Measurements from ENCODE around the gene PRR14L.
"Not testable (repeated sequence)": the region's sequence is repeated elsewhere in the genome, so short reads cannot be mapped to it uniquely, and the experiment has no call there.

PRR14L gene

DNA sequence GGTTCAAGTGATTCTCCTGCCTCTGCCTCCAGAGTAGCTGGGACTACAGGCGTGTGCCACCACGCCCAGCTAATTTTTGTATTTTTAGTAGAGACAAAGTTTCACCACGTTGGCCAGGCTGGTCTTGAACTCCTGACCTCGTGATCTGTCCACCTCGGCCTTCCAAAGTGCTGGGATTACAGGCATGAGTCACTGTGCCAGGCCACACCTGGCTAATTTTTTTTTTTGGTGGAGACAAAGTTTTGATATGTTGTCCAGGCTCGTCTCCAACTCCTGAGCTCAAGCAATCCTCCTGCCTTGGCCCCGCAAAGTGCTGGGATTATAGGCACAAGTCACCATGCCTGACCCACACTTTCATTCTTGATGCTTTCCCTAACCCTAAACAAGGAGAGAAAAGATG is 9.6 kb downstream of the PRR14L start:
- not testable (repeated sequence) for DNase-seq (ENCODE audit: low spot score)

DNA sequence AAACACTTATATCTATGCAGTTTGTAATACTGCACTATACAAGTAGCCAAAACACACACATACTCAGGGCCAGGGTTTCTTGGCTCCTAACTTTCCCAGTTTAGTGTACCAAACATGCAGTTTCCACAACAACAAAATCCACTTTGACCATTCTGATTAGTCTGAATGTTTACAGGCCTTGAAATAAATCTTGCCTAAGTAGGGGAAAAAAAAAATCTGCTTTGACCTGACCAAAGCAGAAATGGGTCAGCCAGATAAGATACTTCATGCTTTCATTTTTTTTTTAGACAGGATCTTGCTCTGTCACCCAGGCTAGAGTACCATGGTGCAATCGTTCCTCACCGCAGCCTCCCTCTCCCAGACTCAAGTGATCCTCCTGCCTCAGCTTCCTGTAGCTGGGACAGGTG is 10.1 kb downstream of the PRR14L start:
- no peak for DNase-seq (ENCODE audit: low spot score)

DNA sequence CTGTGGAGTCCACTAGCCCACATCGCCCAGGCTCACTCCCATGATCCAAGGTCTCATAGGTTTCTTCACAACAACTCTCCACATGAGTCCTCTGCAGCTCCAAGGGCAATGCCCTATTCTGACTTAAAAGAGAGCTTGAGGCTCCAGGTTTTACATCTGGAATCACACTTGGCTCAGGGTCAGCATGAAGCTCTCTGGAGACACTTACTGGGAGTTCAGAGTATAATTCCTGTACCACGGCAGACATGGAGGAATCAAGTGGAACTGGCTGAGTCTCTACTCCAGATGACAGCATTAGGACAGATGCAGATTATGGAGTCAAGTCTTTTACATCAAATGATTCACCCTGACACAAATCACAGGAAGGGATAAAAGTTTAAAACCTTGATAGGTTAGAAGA is 11.4 kb downstream of the PRR14L start:
- no peak for DNase-seq (ENCODE audit: low spot score)

DNA sequence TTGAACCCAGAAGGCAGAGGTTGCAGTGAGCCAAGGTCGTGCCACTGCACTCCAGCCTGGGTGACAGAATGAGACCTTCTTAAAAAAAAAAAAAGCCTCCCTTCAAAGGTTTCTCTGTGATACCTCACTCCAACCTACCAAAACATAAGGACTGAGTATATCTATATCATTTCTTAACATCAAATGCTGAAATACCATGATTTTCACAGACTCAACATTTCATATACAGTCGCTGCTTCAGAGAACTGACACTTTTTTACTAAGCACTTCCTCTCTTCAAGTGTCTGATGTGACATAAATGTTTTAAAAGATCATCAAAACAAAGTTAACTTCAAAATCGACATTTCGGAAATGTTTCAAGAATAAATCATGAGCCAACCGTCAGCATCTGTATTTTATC is 12.0 kb downstream of the PRR14L start:
- no peak for DNase-seq (ENCODE audit: low spot score)

DNA sequence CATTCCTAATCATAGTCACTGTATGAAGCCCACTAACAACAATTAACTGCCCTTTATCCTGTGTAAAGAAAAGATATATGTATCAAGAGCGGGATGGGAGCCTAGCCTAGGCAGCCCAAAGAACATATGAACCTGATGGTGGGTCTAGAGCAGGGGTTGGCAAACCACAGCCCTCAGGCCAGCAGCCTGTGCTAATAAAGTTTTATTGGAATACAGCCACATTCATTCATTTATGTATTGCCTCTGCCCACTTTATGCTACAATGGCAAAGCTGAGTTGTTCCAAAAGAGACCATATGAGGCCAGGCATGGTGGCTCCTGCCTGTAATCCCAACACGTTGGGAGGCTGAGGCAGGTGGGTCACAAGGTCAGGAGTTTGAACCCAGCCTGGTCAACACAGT is 13.5 kb downstream of the PRR14L start:
- DNase-seq (ENCODE audit: low spot score) = no peak

DNA sequence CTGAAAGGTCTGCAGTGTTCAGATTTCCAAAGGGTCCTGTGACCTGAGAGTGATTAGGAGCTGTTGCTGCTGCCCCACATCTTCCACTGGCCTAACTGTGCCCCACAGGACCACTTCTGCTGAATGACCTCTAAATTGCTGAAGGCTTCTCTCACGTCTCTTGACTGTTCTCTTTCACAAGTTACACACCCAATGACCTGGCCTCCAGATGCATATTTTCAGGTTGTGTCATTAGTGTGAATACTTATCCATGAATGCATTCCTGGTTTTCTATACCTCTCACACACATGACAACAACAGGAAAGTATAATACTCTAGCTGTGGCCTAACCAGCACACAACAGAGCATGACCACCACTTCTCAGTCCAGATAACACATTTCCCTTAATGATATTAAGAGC is 15.4 kb downstream of the PRR14L start:
- DNase-seq (ENCODE audit: low spot score) = no peak

DNA sequence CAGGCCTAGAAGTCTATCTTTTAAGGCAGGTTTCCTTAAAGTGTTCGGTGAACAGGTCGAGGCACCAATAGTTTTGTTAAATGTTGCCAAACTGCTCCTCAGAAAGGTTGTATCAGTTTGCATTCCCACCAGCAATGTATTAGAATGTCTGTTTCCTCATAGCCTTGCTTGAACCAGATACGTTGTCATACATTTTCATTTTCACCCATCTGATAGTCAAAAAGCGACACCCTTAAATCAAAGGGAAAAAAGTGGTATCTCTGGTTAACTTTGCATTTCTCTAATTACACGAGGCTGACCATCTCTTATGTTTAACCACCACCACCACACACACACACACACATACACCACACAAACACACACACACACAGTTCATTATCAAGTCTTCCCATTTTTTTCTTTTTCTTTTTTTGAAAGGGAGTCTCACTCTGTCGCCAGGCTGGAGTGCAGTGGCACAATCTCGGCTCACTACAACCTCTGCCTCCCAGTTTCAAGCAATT is 16.3 kb downstream of the PRR14L start:
- no peak for DNase-seq (ENCODE audit: low spot score)

DNA sequence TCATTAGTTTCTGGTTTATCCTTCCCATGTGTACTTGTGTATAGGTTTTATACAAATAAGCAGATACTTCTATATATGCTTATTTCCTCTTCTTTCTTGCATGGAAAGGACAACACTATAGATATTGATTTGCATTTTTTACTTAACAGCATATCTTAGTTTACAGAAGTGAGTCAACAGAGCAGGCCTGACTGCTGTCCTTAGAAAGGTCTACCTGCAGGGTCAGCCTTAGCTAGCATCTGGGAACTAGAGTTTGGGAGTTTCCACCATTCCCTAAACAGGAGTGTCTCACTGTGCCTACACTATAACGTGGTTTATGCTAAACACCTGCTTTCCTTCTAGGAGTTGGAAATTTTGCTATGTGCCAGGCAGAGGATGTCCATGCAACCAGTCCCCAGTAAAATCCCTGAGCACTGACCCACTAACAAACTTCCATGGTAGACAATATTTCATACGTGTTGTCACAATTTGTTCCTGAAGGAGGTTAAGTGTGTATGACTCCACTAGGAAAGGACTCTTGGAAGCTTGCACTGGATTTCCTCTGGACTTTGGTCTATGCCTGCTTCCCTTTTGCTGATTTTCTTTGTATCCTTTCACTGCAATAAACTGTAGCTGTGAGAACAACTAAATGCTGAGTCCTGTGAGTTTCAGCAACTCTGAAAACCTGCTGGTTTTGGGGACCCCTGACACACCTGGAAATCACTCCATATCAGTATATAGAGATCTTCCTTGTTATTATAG is 17.7 kb downstream of the PRR14L start:
- DNase-seq (ENCODE audit: low spot score) = no peak

DNA sequence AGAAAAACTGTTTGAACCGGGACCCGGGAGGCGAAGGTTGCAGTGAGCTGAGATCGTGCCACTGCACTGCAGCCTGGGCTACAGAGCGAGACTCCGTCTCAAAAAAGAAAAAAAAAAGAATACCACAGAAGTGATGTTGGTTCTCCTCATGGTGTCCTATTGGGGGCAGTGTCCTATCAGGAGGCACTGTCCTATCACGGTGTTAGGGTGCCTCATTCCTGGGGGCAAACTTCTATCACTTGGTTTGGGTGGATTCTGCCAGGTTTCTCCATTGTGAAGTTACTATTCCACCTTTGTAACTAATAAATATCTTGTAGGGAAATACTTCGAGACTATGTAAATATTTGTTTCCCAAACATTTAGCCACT is 19.6 kb downstream of the PRR14L start:
- DNase-seq (ENCODE audit: low spot score) = no peak

DNA sequence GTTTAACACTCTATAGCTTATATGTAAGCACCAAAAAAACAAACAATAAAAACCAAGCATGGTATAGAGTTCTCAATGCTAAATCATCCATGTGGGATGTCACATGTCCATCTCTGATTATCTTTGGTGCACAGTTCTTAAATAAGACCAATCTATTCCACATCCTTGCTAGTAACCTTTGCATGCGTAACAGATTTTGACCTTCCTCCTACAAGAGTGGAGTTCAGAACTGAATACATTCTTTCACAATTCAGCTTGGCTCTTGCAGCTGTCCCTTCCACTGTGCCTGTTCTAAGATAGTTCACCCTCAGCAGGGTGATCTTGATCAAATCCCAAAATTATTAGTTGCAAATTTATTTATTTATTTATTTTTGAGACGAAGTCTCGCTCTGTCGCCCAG is 21.1 kb downstream of the PRR14L start:
- DNase-seq (ENCODE audit: low spot score) = peak; percentile 42

DNA sequence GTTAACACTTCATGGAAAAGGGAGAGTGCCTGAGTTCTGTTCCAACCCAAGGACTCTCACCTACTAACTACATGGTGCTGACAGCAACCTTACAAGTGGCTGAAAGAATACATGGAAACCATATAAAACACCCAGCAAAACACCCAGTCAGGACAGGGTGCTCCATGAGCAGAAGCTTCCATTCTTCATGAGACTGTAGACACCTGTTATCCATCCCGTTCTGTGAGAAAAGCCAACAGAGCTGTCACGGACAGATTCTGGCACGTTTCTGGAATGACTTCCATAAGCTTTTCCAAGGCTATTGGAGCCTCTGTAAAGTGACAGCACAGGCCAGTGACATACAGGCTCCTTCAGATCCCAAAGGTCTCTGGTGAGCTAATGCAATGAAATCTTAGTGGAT is 23.2 kb downstream of the PRR14L start:
- DNase-seq (ENCODE audit: low spot score) = no peak

DNA sequence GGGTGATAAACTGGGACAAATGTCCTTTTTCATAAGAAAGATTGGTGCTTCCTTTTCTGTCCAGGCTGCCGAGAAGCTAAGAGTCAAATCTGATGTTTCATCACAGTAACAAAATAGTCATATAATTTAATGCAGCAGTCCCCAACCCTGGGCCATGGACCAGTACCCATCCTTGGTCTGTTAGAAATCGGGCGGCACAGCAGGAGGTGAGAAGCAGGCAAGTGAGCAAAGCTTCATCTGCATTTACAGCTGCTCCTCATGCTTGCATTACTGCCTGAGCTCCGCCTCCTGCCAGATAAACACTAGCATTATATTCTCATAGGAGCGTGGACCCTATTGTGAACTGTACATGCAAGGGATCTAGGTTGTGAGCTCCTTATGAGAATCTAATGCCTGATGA is 26.2 kb downstream of the PRR14L start:
- no peak for DNase-seq (ENCODE audit: low spot score)

DNA sequence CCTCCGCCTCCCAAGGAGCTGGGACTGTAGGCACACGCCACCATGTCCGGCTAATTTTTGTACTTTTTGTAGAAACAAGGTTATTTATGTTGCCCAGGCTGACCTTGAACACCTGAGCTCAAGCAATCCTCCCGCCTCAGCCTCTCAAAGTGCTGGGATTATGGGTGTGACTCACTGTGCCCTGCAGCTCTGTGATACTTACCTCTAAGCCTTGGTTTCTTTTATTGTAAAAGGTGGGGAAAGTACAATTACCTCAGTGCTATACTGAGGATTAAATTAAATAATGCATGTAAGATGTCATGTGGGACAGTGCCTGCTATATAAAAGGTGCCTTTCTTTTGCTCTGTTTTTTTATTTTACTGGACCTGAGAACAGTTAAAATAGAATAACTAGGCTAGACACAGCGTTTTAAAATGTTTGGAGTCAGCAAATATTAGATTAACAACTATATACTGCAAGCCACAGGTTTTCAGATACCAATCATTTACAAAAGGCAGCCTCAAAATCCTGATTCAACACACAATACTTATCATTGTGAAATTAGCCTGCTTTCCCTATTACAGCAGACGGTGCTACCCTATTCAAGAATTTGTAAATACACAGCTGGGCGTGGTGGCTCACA is 30.0 kb downstream of the PRR14L start:
- no peak for DNase-seq (ENCODE audit: low spot score)

DNA sequence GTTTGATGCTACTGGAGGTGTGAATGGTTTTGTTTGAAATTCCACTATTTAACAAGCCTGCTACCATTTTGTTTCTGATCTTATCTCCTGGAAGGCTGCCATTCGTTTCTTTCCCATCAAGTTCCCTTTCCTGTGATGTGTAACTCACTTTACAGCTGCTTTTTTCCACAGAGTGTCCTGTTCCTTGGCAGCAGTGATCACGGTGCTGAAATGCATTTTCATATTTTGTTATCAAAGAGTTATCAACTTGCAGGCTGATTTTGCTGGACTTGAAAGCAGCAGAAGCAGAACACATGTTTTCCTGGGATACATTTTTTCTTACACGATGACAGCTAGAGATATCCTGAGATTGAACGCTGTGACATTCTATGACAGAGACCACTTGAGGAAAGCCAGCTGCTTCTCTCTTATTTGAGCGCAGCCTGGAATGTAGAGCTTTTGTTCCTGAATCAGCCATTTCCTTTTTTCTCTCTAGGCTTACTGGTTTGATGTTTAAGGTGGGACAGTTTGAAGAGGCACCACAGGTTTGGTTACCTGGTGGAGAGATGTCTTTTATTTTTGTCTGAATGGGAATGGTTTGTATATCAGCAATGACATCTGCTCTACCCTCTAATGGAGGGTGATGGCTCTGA is 34.7 kb downstream of the PRR14L start:
- no peak for DNase-seq (ENCODE audit: low spot score)

DNA sequence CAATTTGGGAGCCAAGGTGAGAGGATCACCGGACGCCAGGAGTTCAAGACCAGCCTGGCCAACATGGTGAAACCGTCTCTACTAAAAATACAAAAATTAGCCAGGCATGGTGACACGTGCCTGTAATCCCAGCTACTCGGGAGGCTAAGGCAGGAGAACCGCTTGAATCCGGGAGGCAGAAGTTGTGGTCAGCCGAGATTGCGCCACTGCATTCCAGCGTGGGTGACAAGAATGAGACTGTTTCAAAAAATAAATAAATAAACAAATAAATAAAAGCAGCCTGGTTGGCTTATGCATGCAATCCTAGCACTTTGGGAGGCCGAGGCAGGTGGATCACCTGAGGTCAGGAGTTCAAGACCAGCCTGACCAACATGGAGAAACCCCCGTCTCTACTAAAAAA is 38.7 kb downstream of the PRR14L start:
- not testable (repeated sequence) for DNase-seq (ENCODE audit: low spot score)

DNA sequence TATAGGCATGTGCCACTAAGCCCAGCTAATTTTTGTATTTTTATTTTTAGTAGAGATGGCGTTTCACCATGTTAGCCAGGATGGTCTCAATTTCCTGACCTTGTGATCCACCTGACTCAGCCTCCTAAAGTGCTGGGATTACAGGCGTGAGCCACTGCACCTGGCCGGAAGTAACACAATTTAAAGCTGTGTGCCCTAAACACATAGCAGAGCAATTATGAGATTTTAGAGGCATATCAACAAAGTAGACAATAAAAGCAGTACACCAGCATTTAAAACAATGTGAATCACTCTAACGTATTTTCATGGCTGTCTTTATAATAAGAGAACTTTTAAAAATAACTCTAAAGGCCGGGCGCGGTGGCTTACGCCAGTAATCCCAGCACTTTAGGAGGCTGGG is 42.4 kb downstream of the PRR14L start:
- DNase-seq (ENCODE audit: low spot score) = no peak

DNA sequence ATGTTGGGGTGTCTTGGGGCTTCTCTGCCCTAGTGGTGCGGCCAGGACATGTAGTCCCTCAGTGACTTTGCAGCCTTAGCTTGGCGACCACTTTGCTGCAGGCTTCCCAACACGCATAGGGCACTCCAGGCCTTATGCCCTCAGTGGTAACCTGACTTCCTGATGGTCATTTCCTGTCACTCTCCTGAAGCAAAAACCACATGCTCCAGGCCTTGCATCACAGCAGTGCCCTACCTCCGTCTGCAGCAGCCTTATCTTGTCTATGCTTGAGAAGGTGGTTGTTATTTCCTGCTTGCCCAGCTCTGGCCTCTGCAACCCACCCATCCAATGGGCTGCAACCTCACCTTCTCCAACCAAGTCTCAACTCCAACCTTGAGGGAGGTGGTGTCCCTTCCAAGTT is 54.5 kb downstream of the PRR14L start:
- DNase-seq (ENCODE audit: low spot score) = no peak

DNA sequence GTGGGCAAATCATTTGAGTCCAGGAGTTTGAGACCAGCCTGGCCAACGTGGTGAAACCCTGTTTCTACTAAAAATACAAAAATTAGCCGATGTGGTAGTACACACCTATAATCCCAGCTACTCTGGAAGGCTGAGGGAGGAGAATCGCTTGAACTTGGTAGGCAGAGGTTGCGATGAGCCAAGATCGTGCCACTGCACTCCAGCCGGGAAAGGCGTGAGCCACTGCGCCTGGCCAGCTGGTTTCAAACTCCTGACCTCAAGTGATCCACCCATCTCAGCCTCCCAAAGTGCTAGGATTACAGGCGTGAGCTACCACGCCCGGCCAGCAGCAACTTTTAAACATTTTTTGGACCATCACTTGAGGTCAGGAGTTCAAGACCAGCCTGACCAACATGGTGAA is 55.9 kb downstream of the PRR14L start:
- not testable (repeated sequence) for DNase-seq (ENCODE audit: low spot score)

DNA sequence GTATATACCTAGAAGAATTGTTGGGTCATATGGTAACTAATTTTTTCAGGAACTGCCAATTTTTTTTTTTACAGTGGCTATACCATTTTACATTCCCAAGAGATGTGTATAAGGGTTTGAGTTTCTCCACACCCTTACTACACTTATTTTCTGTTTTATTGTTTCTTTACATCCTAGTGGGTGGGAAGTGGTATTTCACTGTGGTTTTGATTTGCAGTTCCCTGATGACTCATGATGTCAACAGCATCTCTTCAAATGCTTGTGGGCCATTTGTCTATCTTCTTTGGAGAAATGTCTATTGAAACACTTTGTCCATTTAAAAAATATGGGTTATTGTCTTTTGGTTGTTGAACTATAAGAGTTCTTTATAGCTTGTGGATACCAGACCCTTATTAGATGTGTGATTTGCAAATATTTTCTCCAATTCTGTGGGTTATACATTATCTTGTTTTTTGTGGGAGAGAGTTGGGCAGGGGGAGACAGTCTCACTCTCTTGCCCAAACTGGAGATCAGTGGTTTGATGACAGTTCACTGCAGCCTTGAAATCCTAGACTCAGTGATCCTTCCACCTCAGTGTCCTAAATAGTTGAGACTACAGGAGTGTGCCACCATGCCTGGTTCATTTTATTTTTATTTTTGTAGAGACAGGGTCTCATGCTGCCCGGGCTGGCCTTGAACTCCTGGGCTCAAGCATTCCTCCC is 57.6 kb downstream of the PRR14L start:
- DNase-seq (ENCODE audit: low spot score) = no peak

DNA sequence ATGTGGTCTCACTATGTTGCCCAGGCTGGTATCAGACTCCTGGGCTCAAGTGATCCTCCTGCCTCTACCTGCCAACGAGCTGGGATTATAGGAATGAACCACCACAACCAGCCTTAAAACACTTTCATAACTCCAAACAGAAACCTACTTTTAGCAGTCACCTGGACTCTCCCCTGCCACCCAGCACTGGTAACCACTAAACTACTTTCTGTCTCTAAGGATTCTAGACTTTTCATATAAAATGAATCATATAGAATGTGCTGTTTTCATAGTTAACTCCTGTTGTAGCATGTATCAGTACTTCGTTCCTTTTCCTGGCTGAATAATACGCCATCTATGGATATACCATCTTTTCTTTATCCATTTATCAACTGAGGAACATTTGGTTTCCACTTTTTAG is 58.5 kb downstream of the PRR14L start:
- no peak for DNase-seq (ENCODE audit: low spot score)

DNA sequence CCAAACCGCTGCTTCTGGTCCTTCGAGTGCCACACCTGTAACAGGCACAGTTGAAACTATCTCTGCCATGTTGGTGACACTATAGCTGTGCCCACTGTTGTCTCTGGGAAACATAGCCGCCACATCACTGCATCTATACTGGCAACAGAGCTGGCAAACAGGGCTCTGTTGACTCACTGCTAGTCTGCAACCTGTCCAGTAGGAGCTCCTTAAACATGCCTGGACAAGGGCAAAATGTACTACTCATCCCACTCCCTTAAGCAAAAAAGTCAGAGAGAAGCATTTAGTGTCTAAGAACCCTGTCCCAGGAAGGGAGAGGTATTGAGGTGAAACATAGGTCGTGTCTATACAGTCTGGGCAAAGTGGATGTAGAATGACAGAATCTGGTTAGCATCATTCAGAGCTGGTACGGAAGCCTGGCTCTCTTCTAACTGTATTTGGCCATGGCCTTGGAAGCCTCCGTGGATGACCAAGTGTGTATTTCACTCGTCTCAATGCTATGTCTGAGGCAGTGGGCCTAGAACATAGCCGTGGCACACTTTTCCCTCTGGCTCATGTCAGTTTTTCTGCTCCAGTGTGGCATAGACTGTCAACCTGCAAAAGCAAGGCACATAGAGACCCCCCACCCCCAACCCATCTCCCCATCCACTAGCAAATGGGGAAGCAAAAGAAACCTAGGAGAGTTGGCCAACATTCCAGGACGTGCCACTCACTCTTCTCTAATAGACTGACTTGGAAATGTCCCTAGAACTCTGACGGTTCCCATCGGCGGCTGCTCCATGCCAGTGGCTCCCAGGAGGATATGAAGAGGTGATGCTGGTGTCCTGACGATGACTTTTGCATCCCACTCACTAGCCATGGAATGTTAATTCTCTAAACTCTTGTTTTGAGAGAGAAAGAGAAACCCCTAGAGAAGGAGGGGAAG is 66.5 kb downstream of the PRR14L start:
- no peak for DNase-seq (ENCODE audit: low spot score)

DNA sequence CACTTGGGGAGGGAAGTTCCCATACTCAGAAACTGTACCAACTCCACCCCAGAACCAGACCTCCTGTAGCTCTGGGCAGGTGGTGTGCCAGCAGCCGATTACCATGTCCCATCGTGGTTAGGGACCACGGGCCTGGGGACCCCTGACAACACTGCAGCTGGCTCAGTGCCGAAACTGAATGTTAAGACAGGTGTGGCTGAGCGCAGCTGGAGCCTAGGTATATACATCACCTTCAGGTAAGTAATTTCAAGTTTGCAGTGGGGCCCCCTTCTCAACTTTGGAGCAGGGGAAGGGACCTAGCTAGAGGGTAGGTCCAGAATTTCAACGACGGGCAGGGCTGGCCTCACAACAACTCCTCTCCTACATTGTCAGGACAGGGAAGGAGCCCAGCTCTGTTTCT is 67.2 kb downstream of the PRR14L start:
- DNase-seq (ENCODE audit: low spot score) = no peak

All from COLO829 (cell line).